HG02610 (cell line): ENCODE results near the gene NXNL1.

Experiments
- ATAC-seq: cut with Tn5 transposase; IDR thresholded peaks from one replicate; pipeline ENCODE4 v1.9.1; 2021; ENCODE audit warnings: mild to moderate bottlenecking, moderate library complexity; ENCODE audit not compliant: unreplicated experiment

Gene NXNL1

DNA sequence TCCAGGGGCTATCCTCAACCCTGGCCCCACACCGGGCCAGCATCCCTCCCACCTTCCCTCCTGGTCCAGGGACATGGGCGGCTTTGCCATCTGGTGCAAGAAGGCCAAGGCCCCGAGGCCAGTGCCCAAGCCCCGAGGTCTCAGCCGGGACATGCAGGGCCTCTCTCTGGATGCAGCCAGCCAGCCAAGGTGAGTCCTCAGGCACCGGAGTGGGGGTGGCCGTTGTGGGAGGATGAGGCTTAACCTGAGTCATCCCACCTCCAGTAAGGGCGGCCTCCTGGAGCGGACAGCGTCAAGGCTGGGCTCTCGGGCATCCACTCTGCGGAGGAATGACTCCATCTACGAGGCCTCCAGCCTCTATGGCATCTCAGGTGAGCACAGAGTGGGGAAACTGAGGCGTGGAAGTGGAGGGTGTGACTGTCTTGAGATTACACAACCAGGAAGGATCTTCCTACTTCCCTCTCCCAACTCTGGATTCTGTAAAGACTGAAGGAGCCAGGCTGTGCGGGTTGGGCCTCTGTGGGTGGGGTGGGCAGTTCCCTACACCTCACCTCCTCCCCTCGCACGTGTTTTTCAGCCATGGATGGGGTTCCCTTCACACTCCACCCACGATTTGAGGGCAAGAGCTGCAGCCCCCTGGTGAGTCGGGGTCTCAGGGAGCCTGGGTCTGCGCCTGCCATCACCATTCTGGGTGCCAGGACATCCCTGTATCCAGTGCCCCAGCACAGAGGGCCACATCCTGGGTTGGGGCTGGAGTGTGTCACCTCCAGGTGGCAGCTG, 37.1 kb downstream of the NXNL1 start:
- ATAC-seq, result no peak

DNA sequence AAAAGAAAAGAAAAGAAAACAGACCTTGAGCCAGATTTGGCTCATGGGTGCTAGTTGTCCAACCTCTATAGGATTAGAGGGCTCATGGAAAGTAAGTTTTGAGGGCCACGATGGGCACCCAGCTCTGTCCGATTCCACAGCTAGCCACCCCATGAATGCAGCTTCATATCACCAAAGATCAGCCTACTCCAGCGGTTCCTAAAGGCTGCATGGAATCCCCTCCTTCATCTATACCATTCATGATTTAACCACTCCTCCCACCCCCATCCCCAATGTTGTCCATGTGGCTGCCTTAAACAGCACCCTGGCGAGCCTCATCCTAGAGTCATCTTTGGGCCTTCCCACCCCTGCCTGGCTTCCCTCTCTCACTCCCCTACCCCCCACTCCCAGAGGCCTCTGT, 38.8 kb downstream of the NXNL1 start:
- ATAC-seq, result no peak

DNA sequence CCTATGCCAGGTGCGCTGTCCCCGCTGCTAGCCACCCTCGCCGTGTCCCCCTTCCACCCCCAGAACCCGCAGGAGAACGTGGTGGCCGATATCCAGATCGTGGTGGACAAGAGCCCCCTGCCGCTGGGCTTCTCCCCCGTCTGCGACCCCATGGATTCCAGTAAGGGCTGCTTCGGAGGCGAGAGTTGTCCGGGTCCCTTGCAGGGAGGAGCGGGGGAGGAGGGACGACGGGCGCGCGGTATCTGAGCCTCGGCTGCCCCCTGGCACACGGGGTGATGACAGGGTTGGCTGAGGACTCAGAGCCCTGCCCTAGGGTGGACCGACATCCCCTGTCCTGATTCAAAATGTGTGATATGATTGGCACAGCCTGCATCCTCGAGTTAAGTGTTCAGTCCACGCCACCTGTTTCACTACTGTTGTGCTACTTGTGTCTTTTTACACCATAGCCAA, 40.2 kb downstream of the NXNL1 start:
- no peak for ATAC-seq

DNA sequence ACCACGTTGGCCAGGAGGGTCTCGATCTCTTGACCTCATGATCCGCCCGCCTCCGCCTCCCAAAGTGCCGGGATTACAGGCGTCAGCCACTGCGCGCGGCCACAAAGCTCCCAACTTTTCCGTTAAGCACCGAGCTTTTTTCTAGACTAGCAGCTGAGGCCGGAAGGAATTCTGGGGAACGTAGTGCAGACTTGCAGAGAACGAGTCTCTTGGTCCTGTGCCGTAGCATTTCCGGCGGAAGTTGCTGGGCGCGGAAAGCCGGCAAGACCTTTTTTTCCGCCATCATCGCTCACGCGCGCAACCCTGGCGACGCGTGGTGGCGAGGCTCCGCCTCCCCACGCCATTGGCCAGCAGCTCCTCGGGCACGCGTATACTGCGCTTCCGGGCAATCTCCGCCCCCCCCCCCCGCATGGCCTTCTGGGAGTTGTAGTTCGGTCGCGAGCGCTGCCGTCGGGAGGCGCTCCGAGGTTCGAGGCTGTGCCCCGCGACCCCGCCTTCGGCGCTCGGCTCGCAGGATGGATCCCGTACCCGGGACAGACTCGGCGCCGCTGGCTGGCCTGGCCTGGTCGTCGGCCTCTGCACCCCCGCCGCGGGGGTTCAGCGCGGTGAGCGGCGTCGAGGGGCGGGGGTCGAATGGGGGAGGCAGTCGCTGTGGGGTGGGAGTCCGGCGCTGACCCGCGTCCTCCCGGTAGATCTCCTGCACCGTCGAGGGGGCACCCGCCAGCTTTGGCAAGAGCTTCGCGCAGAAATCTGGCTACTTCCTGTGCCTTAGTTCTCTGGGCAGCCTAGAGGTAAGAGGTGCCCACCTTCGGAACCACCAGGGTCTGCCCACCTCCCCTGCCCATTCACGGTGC, 40.9 kb downstream of the NXNL1 start, which contains the start of gene MVB12A:
Gene MVB12A (plus strand): TSS at position 427 of the 854 bp plus-strand sequence. CDS start 89 bp downstream, at position 516.
- peak; percentile 87 for ATAC-seq

DNA sequence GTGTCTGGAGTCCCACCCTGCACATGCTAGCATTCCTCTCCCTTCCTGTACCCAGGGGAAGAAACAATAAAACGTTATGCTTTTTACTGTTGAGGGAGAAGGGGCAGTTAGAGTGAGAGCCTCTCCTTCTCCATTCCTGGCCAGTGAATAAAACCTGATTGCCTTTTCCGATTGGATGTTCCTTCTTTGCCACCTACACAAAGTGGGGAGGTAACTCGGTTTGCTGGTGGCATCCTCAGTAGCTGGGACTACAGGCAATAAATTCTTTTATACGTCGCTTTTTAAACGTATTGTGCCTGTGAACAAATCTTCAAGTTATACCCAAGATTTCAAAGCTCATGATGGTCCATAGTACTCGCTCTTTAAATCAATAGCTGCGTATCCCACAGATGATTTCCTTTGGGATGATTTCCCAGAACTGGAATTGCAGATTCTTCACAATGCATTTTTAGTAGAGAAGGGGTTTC, 41.5 kb downstream of the NXNL1 start:
- no peak for ATAC-seq

DNA sequence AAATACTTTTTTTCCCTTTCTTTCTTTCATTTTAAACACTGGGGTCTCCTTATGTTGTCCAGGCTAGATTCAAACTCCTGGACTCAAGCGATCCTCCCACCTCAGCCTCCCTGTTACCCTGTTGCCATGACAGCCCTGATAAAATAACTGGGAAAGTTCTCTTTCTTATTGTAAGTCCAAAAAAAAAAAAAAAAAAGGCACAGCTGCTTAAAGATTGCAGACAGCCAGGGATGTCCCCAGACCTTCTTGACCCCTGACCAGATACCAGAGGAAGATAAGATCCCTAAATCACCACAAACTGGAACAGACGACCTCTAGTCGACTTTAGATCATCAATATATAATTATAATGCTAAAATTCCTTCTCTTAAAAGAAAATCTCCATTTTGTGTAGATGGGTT, 42.0 kb downstream of the NXNL1 start:
- no peak for ATAC-seq

DNA sequence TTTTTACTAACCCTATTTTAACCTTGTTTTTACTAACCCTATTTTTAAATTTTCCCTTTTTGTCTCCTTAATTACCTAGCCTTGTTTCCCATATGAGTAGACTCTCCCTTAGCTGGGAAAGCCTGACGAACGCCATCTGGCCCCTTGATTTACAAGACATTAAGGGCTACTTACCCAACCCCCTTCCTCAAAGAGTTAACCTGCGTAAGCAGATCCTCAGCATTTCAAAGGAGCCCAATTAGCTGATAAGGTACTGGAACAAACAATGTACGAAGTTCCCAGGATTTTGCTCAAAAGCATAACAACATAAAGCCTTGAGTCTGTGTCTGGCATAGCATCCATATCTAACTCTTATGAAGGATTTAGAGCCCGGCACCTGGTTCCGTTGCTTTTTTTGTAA, 45.6 kb downstream of the NXNL1 start:
- ATAC-seq, result no peak

DNA sequence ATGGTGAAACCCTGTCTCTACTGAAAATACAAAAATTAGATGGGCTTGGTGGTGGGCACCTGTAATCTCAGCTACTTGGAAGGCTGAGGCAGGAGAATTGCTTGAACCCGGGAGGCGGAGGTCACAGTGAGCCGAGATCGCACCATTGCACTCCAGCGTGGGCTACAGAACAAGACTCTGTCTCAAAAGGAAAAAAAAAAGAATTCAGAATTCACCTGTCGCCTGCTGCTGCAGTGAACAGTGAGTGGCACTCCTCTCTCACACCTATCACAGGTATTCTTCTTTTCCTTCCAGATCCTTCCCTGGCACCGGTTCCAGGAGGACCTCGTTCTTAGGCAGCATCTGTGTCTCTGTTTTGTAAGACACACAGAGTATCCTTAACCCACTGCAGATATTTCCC, 46.6 kb downstream of the NXNL1 start:
- ATAC-seq, result no peak

DNA sequence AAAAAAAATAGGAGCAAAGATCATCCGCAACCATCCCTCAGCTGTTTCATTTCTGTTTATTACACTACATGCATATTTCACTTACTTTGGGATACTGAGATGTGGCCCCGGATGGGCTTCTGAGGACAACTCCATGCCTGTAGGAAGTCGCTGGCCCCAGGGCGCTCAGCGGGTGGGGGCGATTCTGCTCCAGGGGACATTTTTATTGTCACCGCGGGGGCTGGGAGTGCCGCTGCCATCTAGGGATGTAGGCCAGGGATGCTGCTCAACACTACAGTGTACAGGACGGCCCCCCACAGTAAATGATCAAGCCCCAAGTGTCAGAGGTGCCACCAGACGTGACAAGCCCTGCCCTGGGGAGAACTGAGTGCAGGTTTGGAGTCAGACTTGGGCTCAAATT, 48.9 kb downstream of the NXNL1 start:
- ATAC-seq, result no peak

DNA sequence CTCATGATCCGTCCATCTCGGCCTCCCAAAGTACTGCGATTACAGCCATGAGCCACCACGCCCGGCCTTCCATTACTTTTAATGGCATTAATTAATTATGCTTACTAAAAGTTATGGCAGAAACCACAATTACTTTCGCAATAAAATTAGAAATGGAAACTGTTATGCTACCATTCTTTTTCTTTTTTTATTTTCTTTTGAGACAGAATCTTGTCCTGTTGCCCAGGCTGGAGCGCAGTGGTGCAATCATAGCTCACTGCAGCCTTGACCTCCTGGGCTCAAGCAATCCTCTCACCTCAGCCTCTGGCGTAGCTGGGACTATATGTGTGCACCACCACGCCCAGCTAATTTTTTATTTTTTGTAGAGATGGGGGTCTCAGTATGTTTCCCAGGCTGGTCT, 50.7 kb downstream of the NXNL1 start:
- no peak for ATAC-seq

DNA sequence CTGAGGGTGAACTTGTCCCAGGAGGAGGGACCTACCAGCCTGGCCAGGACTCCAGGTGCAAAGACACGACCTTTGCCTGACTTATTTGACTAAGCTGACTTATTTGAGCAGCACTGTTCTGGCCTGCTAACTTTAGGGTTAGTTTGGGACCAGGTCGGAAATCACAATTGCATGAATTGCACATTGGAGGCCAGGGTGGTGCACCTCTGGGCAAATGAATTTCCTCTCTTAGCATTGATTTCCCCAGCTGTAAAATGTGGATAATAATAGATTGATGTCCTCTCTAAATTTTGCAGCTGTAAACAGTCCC, 53.9 kb downstream of the NXNL1 start:
- ATAC-seq, result no peak

DNA sequence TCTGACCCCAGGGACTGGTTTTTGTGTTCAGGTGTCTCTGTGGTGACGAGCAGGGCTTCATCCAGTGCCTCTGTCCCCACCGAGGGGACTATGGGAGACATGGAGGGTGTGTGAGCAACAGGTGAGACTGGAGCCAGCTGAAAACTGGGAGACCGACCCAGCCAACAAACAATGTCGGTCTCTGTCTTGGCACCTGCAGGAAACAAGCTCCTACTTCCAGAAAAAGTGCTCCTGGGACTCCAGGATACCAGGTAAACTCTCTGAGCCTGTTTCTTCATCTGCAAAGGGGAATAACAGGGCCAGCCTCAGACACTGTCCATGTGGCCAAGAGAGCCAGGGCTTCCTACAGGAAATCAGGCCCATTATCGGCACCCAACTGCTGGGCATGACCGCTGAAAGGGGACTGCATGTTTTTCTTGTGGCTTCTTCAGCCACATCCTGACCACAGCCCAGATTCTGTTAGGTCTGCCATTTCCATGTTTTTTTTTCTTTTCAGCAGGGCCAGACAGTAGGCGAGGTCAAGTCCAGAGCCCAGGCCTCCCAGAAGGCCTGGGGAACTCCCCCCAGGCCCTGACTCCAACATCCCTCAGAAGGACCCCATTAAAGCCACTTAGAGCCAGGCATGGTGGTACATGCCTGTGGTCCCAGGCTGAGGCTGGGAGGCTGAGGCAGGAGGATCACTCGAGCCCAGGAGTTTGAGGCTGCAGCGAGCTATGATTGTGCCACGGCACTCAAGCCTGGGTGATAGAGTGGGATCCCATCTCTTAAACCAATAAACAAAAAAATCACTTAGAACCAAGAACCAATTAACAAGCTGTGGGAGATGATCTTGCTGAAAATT, 54.5 kb downstream of the NXNL1 start:
- ATAC-seq, result no peak
